Muscle of back (tissue), 11 donors: ENCODE data around the gene GNPTG. TPM values are rescaled to one million over a fixed set of nuclear protein-coding genes. Genes with fewer than 3 reads are reported as not detected.

ENCODE experiments used
- DNase-seq, 3 donors: peaks; one replicate each; pipeline versions ENCODE4 v3.0.0 to v3.0.0-alpha.2; 2013
- polyA plus RNA-seq, 10 donors: library from polyadenylated mRNA; unstranded; fragments of 120-200 nt; gene quantifications; one replicate each; pipeline ENCODE4 v1.2.1, GENCODE V29; 2013; ENCODE audit not compliant: insufficient read length in 10 of 10

Gene GNPTG
- polyA plus RNA-seq, 10 donors: 21.1 to 43.0 (median 36.4) TPM

GRCh38 chr16:1346422-1347285 lies 5.1 kb upstream of the GNPTG start:
- no peak for DNase-seq

GRCh38 chr16:1347286-1347855 lies 4.4 kb upstream of the GNPTG start:
- no peak for DNase-seq

- no peak for DNase-seq
These were observed 3.8 kb upstream of the GNPTG start for GRCh38 chr16:1347962-1348361.

GRCh38 chr16:1348441-1348840 lies 3.3 kb upstream of the GNPTG start:
- DNase-seq: no peak

- no peak for DNase-seq
These were observed 2.8 kb upstream of the GNPTG start for GRCh38 chr16:1348926-1349325.

GRCh38 chr16:1349351-1349750 lies 2.4 kb upstream of the GNPTG start:
- DNase-seq: no peak

GRCh38 chr16:1349951-1350350 lies 1.8 kb upstream of the GNPTG start:
- DNase-seq: no peak

GRCh38 chr16:1350691-1351090 lies 1.0 kb upstream of the GNPTG start:
- no peak for DNase-seq

GRCh38 chr16:1351215-1351581 lies 533 bp upstream of the GNPTG start:
- no peak for DNase-seq

- DNase-seq: no peak
These were observed 3.2 kb downstream of the GNPTG start for GRCh38 chr16:1354815-1355540.

- no peak for DNase-seq
These were observed 3.9 kb downstream of the GNPTG start for GRCh38 chr16:1355591-1355990.

- DNase-seq: no peak
These were observed 4.5 kb downstream of the GNPTG start for GRCh38 chr16:1356061-1356900.

GRCh38 chr16:1357906-1358566 lies 6.3 kb downstream of the GNPTG start:
- no peak for DNase-seq

- DNase-seq: no peak
These were observed 10.1 kb downstream of the GNPTG start for GRCh38 chr16:1361685-1362360.

- no peak for DNase-seq
These were observed 11.1 kb downstream of the GNPTG start for GRCh38 chr16:1362807-1363206.

GRCh38 chr16:1363501-1364041 lies 11.8 kb downstream of the GNPTG start:
- peak in 1 of 3 donors; percentile 46 for DNase-seq

- DNase-seq: no peak
These were observed 12.8 kb downstream of the GNPTG start for GRCh38 chr16:1364510-1364909.

GRCh38 chr16:1366060-1366711 lies 14.5 kb downstream of the GNPTG start:
- DNase-seq: no peak

GRCh38 chr16:1366712-1367299 lies 15.1 kb downstream of the GNPTG start:
- no peak for DNase-seq
